ENCODE measurements around the gene IP6K3. TPM values are rescaled to one million over a fixed set of nuclear protein-coding genes. Genes with fewer than 3 reads are reported as not detected.

Gene IP6K3
- total RNA-seq, 1 donor from 2014 or later, result 2.7 TPM

DNA sequence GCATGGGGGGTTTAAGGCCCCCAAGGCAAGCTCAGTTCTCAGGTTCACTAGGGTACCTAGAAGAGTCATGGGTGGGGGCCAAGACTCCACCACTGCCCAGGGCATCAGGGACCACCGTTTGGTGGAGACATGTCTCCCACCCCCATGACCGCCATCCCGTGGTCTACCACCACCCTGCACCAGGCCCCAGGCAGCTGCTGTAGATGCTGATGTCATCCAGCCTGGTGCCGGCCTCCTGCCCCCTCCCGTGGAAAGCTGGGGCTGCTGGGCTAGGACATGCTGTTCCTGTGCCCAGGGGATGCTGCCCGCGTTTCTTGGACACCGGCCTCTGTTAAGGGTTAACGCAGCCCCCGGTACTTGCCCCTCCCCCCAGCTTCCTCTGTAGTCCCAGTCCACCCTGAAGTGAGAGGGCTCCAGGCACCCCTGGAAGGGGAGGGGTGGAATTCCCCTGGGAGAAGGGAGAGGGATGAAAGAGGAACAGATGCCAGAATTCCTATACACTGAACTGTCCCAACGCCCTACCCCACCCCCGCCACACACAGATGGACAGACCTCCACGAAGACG is 587 bp downstream of the IP6K3 start:
- peaks cover 59% of the 10 kb centered on the region for H3K4me1 Mint-ChIP-seq (ENCODE audit: low read depth, unreplicated experiment)
- H3K27me3 Mint-ChIP-seq (ENCODE audit: unreplicated experiment), result peaks cover 19% of the 10 kb centered on the region
- H3K36me3 Mint-ChIP-seq (ENCODE audit: unreplicated experiment), result no peaks in the 10 kb centered on the region
- no peak overlapping the region for H3K27ac Mint-ChIP-seq (ENCODE audit: unreplicated experiment)
- TF ChIP-seq, protein P1, sequence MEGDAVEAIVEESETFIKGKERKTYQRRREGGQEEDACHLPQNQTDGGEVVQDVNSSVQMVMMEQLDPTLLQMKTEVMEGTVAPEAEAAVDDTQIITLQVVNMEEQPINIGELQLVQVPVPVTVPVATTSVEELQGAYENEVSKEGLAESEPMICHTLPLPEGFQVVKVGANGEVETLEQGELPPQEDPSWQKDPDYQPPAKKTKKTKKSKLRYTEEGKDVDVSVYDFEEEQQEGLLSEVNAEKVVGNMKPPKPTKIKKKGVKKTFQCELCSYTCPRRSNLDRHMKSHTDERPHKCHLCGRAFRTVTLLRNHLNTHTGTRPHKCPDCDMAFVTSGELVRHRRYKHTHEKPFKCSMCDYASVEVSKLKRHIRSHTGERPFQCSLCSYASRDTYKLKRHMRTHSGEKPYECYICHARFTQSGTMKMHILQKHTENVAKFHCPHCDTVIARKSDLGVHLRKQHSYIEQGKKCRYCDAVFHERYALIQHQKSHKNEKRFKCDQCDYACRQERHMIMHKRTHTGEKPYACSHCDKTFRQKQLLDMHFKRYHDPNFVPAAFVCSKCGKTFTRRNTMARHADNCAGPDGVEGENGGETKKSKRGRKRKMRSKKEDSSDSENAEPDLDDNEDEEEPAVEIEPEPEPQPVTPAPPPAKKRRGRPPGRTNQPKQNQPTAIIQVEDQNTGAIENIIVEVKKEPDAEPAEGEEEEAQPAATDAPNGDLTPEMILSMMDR (IDR thresholded peaks at IDR 0.05; ENCODE audit: partially characterized antibody, unreplicated experiment), result no peak
- H3K9me3 Mint-ChIP-seq (ENCODE audit: unreplicated experiment), result peaks cover 10% of the 10 kb centered on the region
- no peak overlapping the region for H3K4me3 Mint-ChIP-seq (ENCODE audit: unreplicated experiment)
- DNase-seq, result peak; percentile 62

DNA sequence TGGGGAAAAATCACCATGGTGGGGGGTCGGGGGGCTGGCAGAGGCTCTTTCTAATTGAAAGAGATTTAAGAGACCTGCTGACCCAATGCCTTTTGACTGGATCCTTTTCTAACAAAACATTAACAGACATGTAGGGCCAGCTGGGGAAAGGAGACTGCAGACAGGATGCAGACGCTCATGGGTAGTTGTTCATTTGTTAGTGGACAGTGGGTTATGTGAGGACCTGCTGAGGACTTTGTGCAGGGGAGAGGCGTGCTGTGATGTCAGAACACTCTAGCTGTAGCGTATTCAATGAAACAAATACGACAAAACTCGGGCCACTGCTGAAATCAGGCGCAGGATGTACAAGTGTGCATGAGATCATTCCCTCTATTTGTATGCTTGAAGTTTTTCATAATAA is 1.2 kb downstream of the IP6K3 start:
- peaks cover 56% of the 10 kb centered on the region for H3K4me1 Mint-ChIP-seq (ENCODE audit: low read depth, unreplicated experiment)
- peaks cover 10% of the 10 kb centered on the region for H3K9me3 Mint-ChIP-seq (ENCODE audit: unreplicated experiment)
- TF ChIP-seq, protein P1 (IDR thresholded peaks at IDR 0.05; ENCODE audit: partially characterized antibody, unreplicated experiment), result no peak
- no peak for DNase-seq
- peak overlapping the region; percentile 94 for H3K27ac Mint-ChIP-seq (ENCODE audit: unreplicated experiment)
- H3K36me3 Mint-ChIP-seq (ENCODE audit: unreplicated experiment), result no peaks in the 10 kb centered on the region
- peak overlapping the region; percentile 80 for H3K4me3 Mint-ChIP-seq (ENCODE audit: unreplicated experiment)
- peaks cover 18% of the 10 kb centered on the region for H3K27me3 Mint-ChIP-seq (ENCODE audit: unreplicated experiment)

DNA sequence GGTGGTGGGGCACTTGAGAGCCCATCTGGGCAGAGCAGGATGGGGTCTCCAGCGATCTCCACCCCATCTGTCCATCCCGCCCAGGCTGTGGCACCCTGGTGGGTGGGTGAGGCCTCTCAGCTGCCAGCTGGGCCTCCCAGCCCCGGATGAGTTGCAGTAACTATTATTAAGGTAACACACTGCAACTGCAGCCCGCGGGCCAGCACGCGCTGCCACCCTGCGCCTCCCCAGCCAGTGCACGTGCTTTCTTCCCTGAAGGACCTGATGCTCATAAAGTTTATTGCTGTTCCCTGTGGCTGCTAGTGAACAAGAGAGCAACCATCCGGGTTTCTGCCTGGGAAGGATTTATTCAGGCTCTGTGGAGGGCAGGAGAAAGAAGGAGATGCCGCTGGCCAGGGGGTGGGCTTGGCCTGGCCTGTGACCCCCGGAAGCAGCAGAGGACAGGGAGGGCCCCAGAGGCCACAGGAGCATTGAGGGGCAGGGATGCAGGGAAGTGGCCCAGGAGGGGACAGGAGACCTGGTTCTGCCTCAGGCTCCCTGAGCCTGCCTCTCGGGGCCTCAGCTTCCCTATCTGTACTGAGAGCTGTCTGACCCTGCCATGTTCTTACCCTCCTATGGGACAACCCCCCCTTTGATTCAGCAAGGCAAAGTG is 1.7 kb downstream of the IP6K3 start:
- H3K4me1 Mint-ChIP-seq (ENCODE audit: low read depth, unreplicated experiment), result peaks cover 56% of the 10 kb centered on the region
- H3K36me3 Mint-ChIP-seq (ENCODE audit: unreplicated experiment), result no peaks in the 10 kb centered on the region
- TF ChIP-seq, protein P1 (IDR thresholded peaks at IDR 0.05; ENCODE audit: partially characterized antibody, unreplicated experiment), result no peak
- peak overlapping the region; percentile 80 for H3K4me3 Mint-ChIP-seq (ENCODE audit: unreplicated experiment)
- no peak overlapping the region for H3K27ac Mint-ChIP-seq (ENCODE audit: unreplicated experiment)
- peaks cover 13% of the 10 kb centered on the region for H3K27me3 Mint-ChIP-seq (ENCODE audit: unreplicated experiment)
- no peak for DNase-seq
- peaks cover 10% of the 10 kb centered on the region for H3K9me3 Mint-ChIP-seq (ENCODE audit: unreplicated experiment)

DNA sequence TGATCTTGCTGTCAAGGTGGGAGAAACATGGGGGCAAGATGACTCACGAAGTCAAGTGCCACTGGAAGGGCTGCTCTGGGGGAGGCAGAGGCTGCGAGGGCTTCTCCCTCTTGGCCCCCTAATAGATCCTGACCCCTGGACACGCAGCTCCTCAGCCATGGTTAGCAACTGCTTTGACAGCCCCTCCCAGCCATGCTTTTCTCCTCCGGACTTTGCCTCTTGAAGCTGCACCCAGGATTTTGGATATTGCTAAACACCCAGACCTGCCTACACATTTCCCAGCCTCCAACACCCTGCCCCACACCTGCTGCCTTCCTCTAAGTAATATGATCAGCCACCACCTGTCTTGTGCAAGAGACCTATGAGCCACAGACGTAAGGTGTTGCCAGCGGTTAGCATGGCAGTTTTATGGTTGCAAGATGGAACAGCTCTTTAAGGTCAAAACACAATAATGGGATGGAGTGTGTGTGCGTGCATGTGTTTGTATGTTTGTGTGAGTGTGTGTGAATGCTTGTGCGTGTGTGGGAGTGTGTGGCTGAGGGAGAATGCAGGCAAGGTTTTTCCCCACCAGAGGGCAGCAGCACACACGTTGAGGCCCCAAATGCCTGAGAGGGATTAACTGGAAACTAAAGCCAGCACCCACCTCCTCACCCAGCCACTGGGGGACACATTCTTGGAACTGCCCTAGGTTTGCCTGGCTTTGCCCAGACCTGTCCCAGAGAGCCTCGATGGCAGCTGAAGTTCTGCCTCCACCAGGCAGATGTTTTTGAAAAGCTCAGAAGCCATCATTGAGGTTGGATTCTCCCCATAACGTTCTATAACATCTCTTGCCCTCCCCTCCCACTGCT is 2.5 kb downstream of the IP6K3 start:
- Mint-ChIP-seq H3K9me3 (ENCODE audit: unreplicated experiment) (peaks cover 8% of the 10 kb centered on the region), H3K27ac (ENCODE audit: unreplicated experiment) (peak overlapping the region; percentile 56), H3K4me3 (ENCODE audit: unreplicated experiment) (peak overlapping the region; percentile 45), H3K4me1 (ENCODE audit: low read depth, unreplicated experiment) (peaks cover 54% of the 10 kb centered on the region), H3K27me3 (ENCODE audit: unreplicated experiment) (peaks cover 11% of the 10 kb centered on the region), H3K36me3 (ENCODE audit: unreplicated experiment) (no peaks in the 10 kb centered on the region)
- peak; percentile 81 for DNase-seq
- TF ChIP-seq, protein P1 (IDR thresholded peaks at IDR 0.05; ENCODE audit: partially characterized antibody, unreplicated experiment), result peak; percentile 81
